Measurements from ENCODE around the gene LCN9. TPM values are rescaled to one million over a fixed set of nuclear protein-coding genes. Genes with fewer than 3 reads are reported as not detected.

The LCN9 gene
- total and polyA plus RNA-seq, 9 of the 15 experiments (the other 6 are each of a cell fraction or from before 2014, with no cell fraction given), result not detected

DNA sequence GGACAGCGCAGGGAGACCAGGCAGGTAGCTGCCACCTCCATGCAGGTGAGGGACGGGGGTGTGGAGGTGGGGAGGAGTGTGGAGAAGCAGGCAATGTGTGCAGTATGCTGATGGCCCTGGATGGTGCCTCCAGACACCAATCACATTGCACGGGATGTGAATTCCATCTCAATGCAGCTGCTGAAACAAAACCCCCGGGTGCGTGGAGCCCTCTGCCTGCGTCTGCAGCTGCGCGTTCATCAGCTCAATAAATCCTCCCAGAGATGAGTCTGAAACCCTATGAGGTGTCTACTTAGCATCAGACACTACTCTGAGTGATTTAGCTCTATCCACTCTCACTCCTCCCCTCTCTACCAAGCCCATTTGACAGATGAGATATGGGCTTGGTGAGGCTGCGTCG lies 25.9 kb downstream of the LCN9 start (continued):
- TF ChIP-seq, protein P1, sequence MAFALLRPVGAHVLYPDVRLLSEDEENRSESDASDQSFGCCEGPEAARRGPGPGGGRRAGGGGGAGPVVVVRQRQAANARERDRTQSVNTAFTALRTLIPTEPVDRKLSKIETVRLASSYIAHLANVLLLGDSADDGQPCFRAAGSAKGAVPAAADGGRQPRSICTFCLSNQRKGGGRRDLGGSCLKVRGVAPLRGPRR (CRISPR knock-in tag; IDR thresholded peaks at IDR 0.05), result no peak
- TF ChIP-seq FIP1L1 (IDR thresholded peaks at IDR 0.05; ENCODE audit: low read depth, low read length, poor library complexity, severe bottlenecking) (no peak), RHOXF2B (CRISPR knock-in tag; conservative IDR thresholded peaks at IDR 0.05) (no peak), TEAD2 (tag; IDR thresholded peaks at IDR 0.05) (no peak), ILF3 (IDR thresholded peaks at IDR 0.05; ENCODE audit: borderline replicate concordance) (no peak), NEUROD1 (IDR thresholded peaks at IDR 0.05; ENCODE audit: borderline replicate concordance, low read depth, low read length, partially characterized antibody) (no peak), ZC3H11A (IDR thresholded peaks at IDR 0.05; ENCODE audit: low read depth, low read length) (no peak), RBM39 (optimal IDR thresholded peaks at IDR 0.05; ENCODE audit: low read depth, low read length) (no peak), ZNF512 (tag; IDR thresholded peaks at IDR 0.05) (no peak), SLC30A9 (CRISPR knock-in tag; IDR thresholded peaks at IDR 0.05) (no peak), HMGN3 (IDR thresholded peaks at IDR 0.05; ENCODE audit: borderline replicate concordance, extremely low read depth, insufficient read length, low read depth, low read length) (no peak)
- TF ChIP-seq, protein P2, sequence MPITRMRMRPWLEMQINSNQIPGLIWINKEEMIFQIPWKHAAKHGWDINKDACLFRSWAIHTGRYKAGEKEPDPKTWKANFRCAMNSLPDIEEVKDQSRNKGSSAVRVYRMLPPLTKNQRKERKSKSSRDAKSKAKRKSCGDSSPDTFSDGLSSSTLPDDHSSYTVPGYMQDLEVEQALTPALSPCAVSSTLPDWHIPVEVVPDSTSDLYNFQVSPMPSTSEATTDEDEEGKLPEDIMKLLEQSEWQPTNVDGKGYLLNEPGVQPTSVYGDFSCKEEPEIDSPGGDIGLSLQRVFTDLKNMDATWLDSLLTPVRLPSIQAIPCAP (CRISPR knock-in tag; IDR thresholded peaks at IDR 0.05; ENCODE audit: borderline replicate concordance), result no peak
- TF ChIP-seq, protein P3, sequence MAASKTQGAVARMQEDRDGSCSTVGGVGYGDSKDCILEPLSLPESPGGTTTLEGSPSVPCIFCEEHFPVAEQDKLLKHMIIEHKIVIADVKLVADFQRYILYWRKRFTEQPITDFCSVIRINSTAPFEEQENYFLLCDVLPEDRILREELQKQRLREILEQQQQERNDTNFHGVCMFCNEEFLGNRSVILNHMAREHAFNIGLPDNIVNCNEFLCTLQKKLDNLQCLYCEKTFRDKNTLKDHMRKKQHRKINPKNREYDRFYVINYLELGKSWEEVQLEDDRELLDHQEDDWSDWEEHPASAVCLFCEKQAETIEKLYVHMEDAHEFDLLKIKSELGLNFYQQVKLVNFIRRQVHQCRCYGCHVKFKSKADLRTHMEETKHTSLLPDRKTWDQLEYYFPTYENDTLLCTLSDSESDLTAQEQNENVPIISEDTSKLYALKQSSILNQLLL (CRISPR knock-in tag; IDR thresholded peaks at IDR 0.05; ENCODE audit: borderline replicate concordance), result no peak
- TF ChIP-seq, protein P4, sequence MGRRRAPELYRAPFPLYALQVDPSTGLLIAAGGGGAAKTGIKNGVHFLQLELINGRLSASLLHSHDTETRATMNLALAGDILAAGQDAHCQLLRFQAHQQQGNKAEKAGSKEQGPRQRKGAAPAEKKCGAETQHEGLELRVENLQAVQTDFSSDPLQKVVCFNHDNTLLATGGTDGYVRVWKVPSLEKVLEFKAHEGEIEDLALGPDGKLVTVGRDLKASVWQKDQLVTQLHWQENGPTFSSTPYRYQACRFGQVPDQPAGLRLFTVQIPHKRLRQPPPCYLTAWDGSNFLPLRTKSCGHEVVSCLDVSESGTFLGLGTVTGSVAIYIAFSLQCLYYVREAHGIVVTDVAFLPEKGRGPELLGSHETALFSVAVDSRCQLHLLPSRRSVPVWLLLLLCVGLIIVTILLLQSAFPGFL (CRISPR knock-in tag; IDR thresholded peaks at IDR 0.05), result no peak

All from K562 (cell line).